SU-DHL-6 (cell line): ENCODE data around the gene MAP2K5.

ENCODE experiments used
- CTCF ChIP-seq: fragments of 200-600 bp; sonication (generic); IDR thresholded peaks from one replicate; pipeline ENCODE4 v1.5.1; 2017; ENCODE audit warnings: antibody characterized with exemption, mild to moderate bottlenecking, low read length, moderate library complexity; ENCODE audit not compliant: insufficient read depth, poor library complexity, severe bottlenecking
- EZH2phosphoT487 ChIP-seq: fragments of 200-600 bp; sonication (generic), shearing (Covaris generic); conservative IDR thresholded peaks from 2 replicates; pipeline ENCODE4 v1.6.1; 2018; ENCODE audit warnings: mild to moderate bottlenecking, antibody characterized with exemption, low read length, moderate library complexity, mixed read lengths

- no peak for TF ChIP-seq CTCF
- TF ChIP-seq EZH2phosphoT487: no peak
Measured at GRCh38 chr15:67708500-67708899, 166.0 kb downstream of the MAP2K5 start.
